H1 (cell line): ENCODE results near the gene S100A13. TPM values are rescaled to one million over a fixed set of nuclear protein-coding genes. Genes with fewer than 3 reads are reported as not detected.

Source experiments
- CTCF ChIA-PET: fragments of 300-600 bp; sonication (Branson Sonifier 250); formaldehyde crosslinking; loops from one replicate; lab custom pipeline; 2021; ENCODE audit not compliant: partially characterized antibody; lab: Charles Lee
- POLR2A ChIA-PET: fragments of 300-600 bp; sonication (Branson Sonifier 250); formaldehyde crosslinking; loops from one replicate; lab custom pipeline; 2021; ENCODE audit warnings: inconsistent platforms; ENCODE audit not compliant: partially characterized antibody; lab: Charles Lee
- DNase-seq, 2 experiments: peaks; one replicate each; pipeline versions ENCODE4 v3.0.0 to v3.0.0-alpha.2; 2010 to 2022; ENCODE audit warnings: low spot score in 2 of 2, low read depth in 1 of 2, mixed read lengths in 1 of 2
- FAIRE-seq: peaks from 2 replicates; lab custom pipeline; 2011; peaks lifted over from hg19 to GRCh38; lab: Jason Lieb, UNC
- H2AFZ ChIP-seq: 2 replicates; pipeline ENCODE4 v1.8.1; 2012; ENCODE audit warnings: low read length, inconsistent platforms
- H2AK5ac ChIP-seq: 2 replicates; pipeline ENCODE4 v1.6.1; 2013; ENCODE audit warnings: low read depth, low read length
- H2BK120ac ChIP-seq: replicated peaks from 2 replicates; pipeline ENCODE3; 2013; ENCODE audit warnings: low read depth, low read length, inconsistent platforms
- H2BK12ac ChIP-seq: 2 replicates; pipeline ENCODE4 v1.6.1; 2013; ENCODE audit warnings: low read depth, low read length
- H2BK15ac ChIP-seq: 2 replicates; pipeline ENCODE4 v1.6.1; 2013; ENCODE audit warnings: low read length
- H2BK20ac ChIP-seq: 2 replicates; pipeline ENCODE4 v1.6.1; 2013; ENCODE audit warnings: low read length
- H2BK5ac ChIP-seq: 2 replicates; pipeline ENCODE4 v1.6.1; 2013; ENCODE audit warnings: low read depth, low read length
- H3K14ac ChIP-seq: 2 replicates; pipeline ENCODE4 v1.6.1; 2013; ENCODE audit warnings: inconsistent platforms; ENCODE audit not compliant: insufficient read length
- H3K18ac ChIP-seq: 2 replicates; pipeline ENCODE4 v1.6.1; 2013; ENCODE audit warnings: low read length; ENCODE audit errors: extremely low read depth
- H3K23ac ChIP-seq: 2 replicates; pipeline ENCODE4 v1.6.1; 2013; ENCODE audit warnings: inconsistent platforms; ENCODE audit not compliant: insufficient read length
- H3K23me2 ChIP-seq: 2 replicates; pipeline ENCODE4 v1.6.1; 2013; ENCODE audit warnings: low read depth, low read length
- H3K27ac ChIP-seq: 2 replicates; pipeline ENCODE4 v1.6.1; 2011; ENCODE audit warnings: low read depth, low read length, inconsistent platforms
- H3K27me3 ChIP-seq, 4 experiments: replicated peaks in 1 of 4; 1 replicate in 1 of 4; 2 replicates in 3 of 4; pipeline versions ENCODE4 v1.6.1 to v1.8.1; 2011 to 2013; ENCODE audit warnings: low read length in 3 of 4, mild to moderate bottlenecking in 3 of 4, inconsistent platforms in 2 of 4, mixed read lengths in 2 of 4, moderate library complexity in 1 of 4; ENCODE audit not compliant: control insufficient read depth in 3 of 4, insufficient read depth in 3 of 4; ENCODE audit errors: extremely low read depth in 1 of 4
- H3K36me3 ChIP-seq, 4 experiments: 2 replicates each; pipeline versions ENCODE4 v1.6.1 to v1.8.1; 2011 to 2013; ENCODE audit warnings: mild to moderate bottlenecking in 4 of 4, low read length in 3 of 4, moderate library complexity in 2 of 4, control low read depth in 1 of 4, inconsistent platforms in 1 of 4; ENCODE audit not compliant: insufficient read depth in 4 of 4, control insufficient read depth in 2 of 4
- H3K4ac ChIP-seq: replicated peaks from 2 replicates; pipeline ENCODE3; 2013; ENCODE audit warnings: low read length, low read depth, mixed read lengths, inconsistent platforms; ENCODE audit not compliant: insufficient read length
- H3K4me1 ChIP-seq, 4 experiments: replicated peaks in 1 of 4; 1 replicate in 1 of 4; 2 replicates in 3 of 4; pipeline versions ENCODE4 v1.6.1 to v1.8.1; 2011 to 2013; ENCODE audit warnings: low read length in 3 of 4, inconsistent platforms in 2 of 4, mixed read lengths in 1 of 4; ENCODE audit not compliant: insufficient read depth in 4 of 4, control insufficient read depth in 3 of 4
- H3K4me2 ChIP-seq, 2 experiments: 2 replicates each; pipeline versions ENCODE4 v1.6.1 to v1.8.1; 2011 to 2013; ENCODE audit warnings: low read depth in 2 of 2, low read length in 2 of 2, control low read depth in 1 of 2, inconsistent platforms in 1 of 2, mild to moderate bottlenecking in 1 of 2; ENCODE audit not compliant: insufficient read depth in 1 of 2
- H3K4me3 ChIP-seq, 4 experiments: fragments of 200-600, 300-600 bp in 1 of 4; sonication (generic), shearing (Covaris generic), sonication (Bioruptor Twin) in 1 of 4; 2 replicates each; pipeline versions ENCODE4 v1.5.1 to v1.8.1; 2011 to 2016; ENCODE audit warnings: low read length in 4 of 4, low read depth in 3 of 4, control low read depth in 2 of 4, inconsistent platforms in 2 of 4, mild to moderate bottlenecking in 2 of 4, mixed read lengths in 1 of 4, moderate library complexity in 1 of 4; ENCODE audit not compliant: insufficient read depth in 2 of 4; ENCODE audit errors: extremely low read depth in 1 of 4
- H3K56ac ChIP-seq: replicated peaks from 2 replicates; pipeline ENCODE3; 2013; ENCODE audit warnings: low read depth, mild to moderate bottlenecking, mixed read lengths, low read length, inconsistent platforms; ENCODE audit not compliant: insufficient read length
- H3K79me1 ChIP-seq: 2 replicates; pipeline ENCODE4 v1.6.1; 2013; ENCODE audit warnings: low read depth, low read length, control low read depth
- H3K79me2 ChIP-seq, 2 experiments: 2 replicates each; pipeline versions ENCODE4 v1.6.1 to v1.8.1; 2012 to 2013; ENCODE audit warnings: low read length in 2 of 2, mild to moderate bottlenecking in 2 of 2, inconsistent platforms in 1 of 2; ENCODE audit not compliant: insufficient read depth in 2 of 2, control insufficient read depth in 1 of 2
- H3K9ac ChIP-seq, 4 experiments: replicated peaks in 1 of 4; 1 replicate in 1 of 4; 2 replicates in 3 of 4; pipeline versions ENCODE4 v1.6.1 to v1.8.1; 2011 to 2013; ENCODE audit warnings: low read depth in 3 of 4, low read length in 3 of 4, control low read depth in 2 of 4, mild to moderate bottlenecking in 2 of 4, moderate library complexity in 2 of 4, inconsistent platforms in 1 of 4; ENCODE audit errors: extremely low read depth in 1 of 4
- H3K9me3 ChIP-seq, 2 experiments: 2 replicates each; pipeline versions ENCODE4 v1.6.1 to v1.8.1; 2012 to 2013; ENCODE audit warnings: mild to moderate bottlenecking in 2 of 2, moderate library complexity in 2 of 2, control low read depth in 1 of 2, inconsistent platforms in 1 of 2, low read depth in 1 of 2, low read length in 1 of 2, mixed read lengths in 1 of 2; ENCODE audit not compliant: insufficient read depth in 2 of 2
- H4K20me1 ChIP-seq, 2 experiments: replicated peaks in 1 of 2; 2 replicates each; pipeline versions ENCODE3 to v1.8.1; 2011 to 2013; ENCODE audit warnings: inconsistent platforms in 2 of 2, low read length in 2 of 2, mild to moderate bottlenecking in 1 of 2; ENCODE audit not compliant: insufficient read depth in 2 of 2, control insufficient read depth in 1 of 2
- H4K5ac ChIP-seq: 2 replicates; pipeline ENCODE4 v1.6.1; 2013; ENCODE audit warnings: low read length, low read depth, mixed read lengths, inconsistent platforms; ENCODE audit not compliant: insufficient read length
- H4K8ac ChIP-seq: 2 replicates; pipeline ENCODE4 v1.8.0; 2013; ENCODE audit warnings: mild to moderate bottlenecking, moderate library complexity, low read length, inconsistent platforms; ENCODE audit not compliant: insufficient read depth; ENCODE audit errors: extremely low read depth
- H4K91ac ChIP-seq: replicated peaks from 2 replicates; pipeline ENCODE3; 2013; ENCODE audit warnings: low read length, mixed read lengths, inconsistent platforms; ENCODE audit not compliant: insufficient read length
- ATF2 ChIP-seq: IDR thresholded peaks from 2 replicates; pipeline ENCODE4 v1.6.1; 2012; ENCODE audit warnings: low read length, inconsistent platforms
- BRCA1 ChIP-seq: IDR thresholded peaks from 2 replicates; pipeline ENCODE4 v1.6.1; 2012; ENCODE audit warnings: low read depth, low read length, improper control_type of control experiment
- CBX5 ChIP-seq: fragments of 300-800, 300-1000 bp; sonication (generic); IDR thresholded peaks from 2 replicates; pipeline ENCODE4 v1.7.1; 2016; ENCODE audit warnings: antibody characterized with exemption, low read length, low read depth
- CTCF ChIP-seq, 3 experiments: IDR thresholded peaks; 1 replicate in 2 of 3; 2 replicates in 1 of 3; pipeline versions ENCODE4 v1.5.1 to v1.6.1; 2011; ENCODE audit warnings: low read length in 3 of 3, mild to moderate bottlenecking in 3 of 3, inconsistent platforms in 2 of 3, low read depth in 1 of 3, moderate library complexity in 1 of 3; ENCODE audit not compliant: insufficient read depth in 1 of 3; ENCODE audit errors: control extremely low read depth in 1 of 3
- RFX5 ChIP-seq: IDR thresholded peaks from 2 replicates; pipeline ENCODE4 v1.6.1; 2011; ENCODE audit warnings: low read depth, low read length, improper control_type of control experiment, borderline replicate concordance
- SIX5 ChIP-seq: IDR thresholded peaks from 2 replicates; pipeline ENCODE4 v1.6.1; 2011; ENCODE audit warnings: mild to moderate bottlenecking, low read depth, low read length
- WGBS, 2 experiments: shearing (Covaris generic) in 1 of 2; methylation state at CpG; one replicate each; pipeline versions ENCODE4 v1.1.6 to v1.1.7; 2013 to 2015; ENCODE audit warnings: low lambda C conversion rate in 2 of 2, mixed read lengths in 2 of 2, inconsistent platforms in 1 of 2, low coverage in 1 of 2, missing lambda C conversion rate in 1 of 2; ENCODE audit not compliant: insufficient replicate concordance in 2 of 2, insufficient coverage in 1 of 2, insufficient read length in 1 of 2; ENCODE audit errors: extremely low coverage in 1 of 2, missing lambda C conversion rate in 1 of 2; 5-methylcytosine and 5-hydroxymethylcytosine counted together
- polyA plus RNA-seq, 7 experiments: library from polyadenylated mRNA; depleted of rRNA in 3 of 7; stranded (reverse) in 5 of 7; unstranded in 2 of 7; fragments of >200 nt in 5 of 7; fragments of 200-250 nt in 2 of 7; gene quantifications; 1 replicate in 5 of 7; 2 replicates in 1 of 7; 4 replicates in 1 of 7; pipeline versions ENCODE4 v1.2.1 to v1.2.3, GENCODE V29; 2011 to 2013; ENCODE audit warnings: missing spikeins in 2 of 7, mixed read lengths in 2 of 7
- total RNA-seq: library from RNA; stranded (reverse); fragmentation: NEBNext Ultra II Directional; extraction: Animal tissue kit (Norgen Biotek cat#: 25700); gene quantifications from 2 replicates; pipeline ENCODE4 v1.2.1, GENCODE V29; 2021

Gene S100A13
- total and polyA plus RNA-seq, 2 of the 8 experiments (the other 6 are each of a cell fraction or from before 2014, with no cell fraction given), result 63.6 to 127 TPM

GRCh38 chr1:153585006-153585405 lies 42.3 kb downstream of the S100A13 start:
- H3K9ac ChIP-seq, result no peak overlapping the region
- no peaks in the 10 kb centered on the region for H3K27me3 ChIP-seq
- H3K23me2 ChIP-seq, result no peaks in the 10 kb centered on the region
- H2BK15ac ChIP-seq, result no peak overlapping the region
- FAIRE-seq (no peak), DNase-seq (no peak)
- ChIA-PET POLR2A (interaction anchor here (0.6 to 2.7 kb wide), 4 partner anchors 33 to 50 kb away, joined by 3 to 10 read pairs (median 3); partner anchors contain the start of genes S100A13 and S100A6), CTCF (interaction anchor here (0.7 to 1.9 kb wide), 9 partner anchors 11 to 64 kb away, joined by 3 to 7 read pairs (median 4); no protein-coding TSS in a partner anchor)
- no peak overlapping the region for H3K27ac ChIP-seq
- no peaks in the 10 kb centered on the region for H3K36me3 ChIP-seq
- no peaks in the 10 kb centered on the region for H3K79me1 ChIP-seq
- no peak overlapping the region for H2BK5ac ChIP-seq
- no peak overlapping the region for H3K18ac ChIP-seq
- H4K5ac ChIP-seq, result no peak overlapping the region
- no peak overlapping the region for H3K4ac ChIP-seq
- H3K4me2 ChIP-seq, result no peak overlapping the region
- H4K8ac ChIP-seq, result no peak overlapping the region
- H3K56ac ChIP-seq, result no peak overlapping the region
- WGBS, 2 experiments, result 100% methylated on average over 1 of the region's 1 CpG; no CpG with 5 or more reads in 1 of the 2 experiments
- H2BK120ac ChIP-seq, result no peak overlapping the region
- no peak overlapping the region for H2AK5ac ChIP-seq
- H3K14ac ChIP-seq, result no peak overlapping the region
- H3K4me3 ChIP-seq, result no peak overlapping the region
- H2AFZ ChIP-seq, result no peak overlapping the region
- no peak overlapping the region for H3K23ac ChIP-seq
- no peaks in the 10 kb centered on the region for H4K20me1 ChIP-seq
- H2BK20ac ChIP-seq, result no peak overlapping the region
- H4K91ac ChIP-seq, result no peak overlapping the region
- peaks cover 0 to 2% of the 10 kb centered on the region in 2 experiments; a peak in 1 of 4 replicates for H3K9me3 ChIP-seq
- no peaks in the 10 kb centered on the region for H3K79me2 ChIP-seq
- no peak overlapping the region for H2BK12ac ChIP-seq
- H3K4me1 ChIP-seq, result no peaks in the 10 kb centered on the region
- no peak for TF ChIP-seq CBX5
- no peak for TF ChIP-seq SIX5
- no peak for TF ChIP-seq RFX5
- no peak for TF ChIP-seq CTCF (IDR thresholded peaks at IDR 0.05; ENCODE audit: control extremely low read depth in 1 of 3, insufficient read depth in 1 of 3, low read depth in 1 of 3, low read length in 3 of 3)
- no peak for TF ChIP-seq ATF2
- TF ChIP-seq BRCA1, result no peak
